ENCODE results near the gene CTTN.
A peak's percentile ranks its signal among the peaks of the same experiment; 100 is the strongest.

Gene CTTN

GRCh38 chr11:70456921-70457532 lies 58.7 kb downstream of the CTTN start:
- peak; percentile 52 for DNase-seq

- no peak for DNase-seq
Observed at GRCh38 chr11:70458736-70459135, 60.4 kb downstream of the CTTN start.

- no peak for DNase-seq
Observed at GRCh38 chr11:70460111-70460510, 61.8 kb downstream of the CTTN start.

GRCh38 chr11:70460964-70461363 lies 62.6 kb downstream of the CTTN start:
- no peak for DNase-seq

GRCh38 chr11:70462818-70463477 lies 64.6 kb downstream of the CTTN start:
- DNase-seq: no peak

GRCh38 chr11:70463478-70464255 lies 65.3 kb downstream of the CTTN start:
- DNase-seq: no peak

GRCh38 chr11:70464509-70465361 lies 66.4 kb downstream of the CTTN start:
- DNase-seq: no peak

GRCh38 chr11:70466154-70466553 lies 67.8 kb downstream of the CTTN start:
- DNase-seq: no peak

- no peak for DNase-seq
Observed at GRCh38 chr11:70466596-70466995, 68.3 kb downstream of the CTTN start.

GRCh38 chr11:70467201-70468085 lies 69.1 kb downstream of the CTTN start:
- DNase-seq: peak; percentile 77

GRCh38 chr11:70468256-70469195 lies 70.2 kb downstream of the CTTN start:
- DNase-seq: peak; percentile 18

- no peak for DNase-seq
Observed at GRCh38 chr11:70470127-70470526, 71.8 kb downstream of the CTTN start.

- DNase-seq: no peak
Observed at GRCh38 chr11:70471254-70471653, 72.9 kb downstream of the CTTN start.

- DNase-seq: no peak
Observed at GRCh38 chr11:70472240-70472639, 73.9 kb downstream of the CTTN start.

GRCh38 chr11:70473186-70473872 lies 75.0 kb downstream of the CTTN start:
- no peak for DNase-seq

- no peak for DNase-seq
Observed at GRCh38 chr11:70473873-70474690, 75.8 kb downstream of the CTTN start.

GRCh38 chr11:70474710-70475109 lies 76.4 kb downstream of the CTTN start:
- DNase-seq: no peak

- no peak for DNase-seq
Observed at GRCh38 chr11:70476669-70477068, 78.3 kb downstream of the CTTN start.

- no peak for DNase-seq
Observed at GRCh38 chr11:70477176-70477575, 78.8 kb downstream of the CTTN start.

Data from NCI-H526 treated with DMSO at 0.1 percent for 48 hours (cell line).